ENCODE data around the gene ASAH2B. TPM values are rescaled to one million over a fixed set of nuclear protein-coding genes. Genes with fewer than 3 reads are reported as not detected.

The ASAH2B gene
- total and polyA plus RNA-seq, 2 of the 13 experiments (the other 11 are each of a cell fraction or from before 2014, with no cell fraction given): 4.2 to 4.6 TPM

DNA sequence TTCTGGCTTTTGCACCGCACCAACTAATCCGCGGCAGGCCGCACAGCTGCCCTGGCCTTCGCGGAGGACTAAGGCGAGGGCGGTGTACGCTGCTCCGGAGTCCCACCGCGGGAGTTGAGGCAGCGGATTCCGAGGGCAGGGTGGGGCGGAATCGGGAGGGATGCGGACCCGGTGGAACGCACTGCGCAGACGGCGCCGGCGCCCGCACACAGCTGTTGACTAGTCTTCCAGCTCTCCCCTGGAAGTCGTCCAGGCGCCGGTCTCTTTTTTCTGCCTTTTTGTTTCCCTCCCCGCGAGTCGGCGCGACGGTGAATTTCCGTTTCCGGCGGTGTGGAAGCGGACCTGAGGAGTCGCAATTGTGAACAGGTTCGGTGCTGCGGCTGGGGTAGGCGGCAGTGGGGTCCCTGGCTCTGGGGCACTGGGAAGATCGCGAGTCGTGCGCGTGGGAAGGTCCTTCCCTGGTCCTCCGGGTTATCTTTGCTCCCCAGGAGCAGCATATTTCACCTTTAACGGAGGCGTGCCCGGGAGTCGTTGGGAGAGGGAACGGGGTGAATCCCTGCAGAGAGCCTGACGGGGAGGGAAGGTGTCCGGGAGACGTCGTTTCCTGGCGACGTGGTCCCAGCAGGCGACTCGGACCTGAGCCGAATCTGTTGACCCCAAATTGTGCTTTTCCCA lies at the start of gene ASAH2B (continued):
- TF ChIP-seq, protein P1, sequence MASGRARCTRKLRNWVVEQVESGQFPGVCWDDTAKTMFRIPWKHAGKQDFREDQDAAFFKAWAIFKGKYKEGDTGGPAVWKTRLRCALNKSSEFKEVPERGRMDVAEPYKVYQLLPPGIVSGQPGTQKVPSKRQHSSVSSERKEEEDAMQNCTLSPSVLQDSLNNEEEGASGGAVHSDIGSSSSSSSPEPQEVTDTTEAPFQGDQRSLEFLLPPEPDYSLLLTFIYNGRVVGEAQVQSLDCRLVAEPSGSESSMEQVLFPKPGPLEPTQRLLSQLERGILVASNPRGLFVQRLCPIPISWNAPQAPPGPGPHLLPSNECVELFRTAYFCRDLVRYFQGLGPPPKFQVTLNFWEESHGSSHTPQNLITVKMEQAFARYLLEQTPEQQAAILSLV (CRISPR knock-in tag; IDR thresholded peaks at IDR 0.05; ENCODE audit: borderline replicate concordance): peak; percentile 53; the same call in 1 of the 2 replicates
- TF ChIP-seq ZNF777 (CRISPR knock-in tag; IDR thresholded peaks at IDR 0.05) (peak; percentile 81), ZNF768 (CRISPR knock-in tag; IDR thresholded peaks at IDR 0.05) (peak; percentile 58; the same call in 1 of the 2 replicates), ZNF253 (CRISPR knock-in tag; IDR thresholded peaks at IDR 0.05; ENCODE audit: borderline replicate concordance) (no peak; the same call in 1 of the 2 replicates), NFKBIZ (CRISPR knock-in tag; IDR thresholded peaks at IDR 0.05) (peak; percentile 21; the same call in 1 of the 2 replicates), ZNF552 (CRISPR knock-in tag; IDR thresholded peaks at IDR 0.05; ENCODE audit: borderline replicate concordance) (peak; percentile 91), MXD4 (CRISPR knock-in tag; IDR thresholded peaks at IDR 0.05) (peak; percentile 19; the same call in 1 of the 2 replicates), SMAD1 (CRISPR knock-in tag; IDR thresholded peaks at IDR 0.05; ENCODE audit: borderline replicate concordance, low read depth) (0 out of 2 replicates have a peak, but pooled peaks have one; percentile 14), ZNF839 (CRISPR knock-in tag; IDR thresholded peaks at IDR 0.05; ENCODE audit: borderline replicate concordance) (no peak), GPN1 (CRISPR knock-in tag; IDR thresholded peaks at IDR 0.05; ENCODE audit: borderline replicate concordance) (no peak), ZNF10 (CRISPR knock-in tag; IDR thresholded peaks at IDR 0.05; ENCODE audit: borderline replicate concordance, low read depth) (no peak), ZNF160 (CRISPR knock-in tag; IDR thresholded peaks at IDR 0.05) (peak; percentile 12; the same call in 1 of the 2 replicates), TBX2 (CRISPR knock-in tag; IDR thresholded peaks at IDR 0.05; ENCODE audit: borderline replicate concordance) (peak; percentile 59; the same call in 1 of the 2 replicates), CEBPG (CRISPR knock-in tag; IDR thresholded peaks at IDR 0.05) (no peak), REL (CRISPR knock-in tag; conservative IDR thresholded peaks at IDR 0.05) (peak; percentile 72; the same call in 1 of the 2 replicates), ATM (IDR thresholded peaks at IDR 0.05; ENCODE audit: borderline replicate concordance) (no peak), MBD4 (IDR thresholded peaks at IDR 0.05; ENCODE audit: borderline replicate concordance, low read length) (no peak), ZNF773 (CRISPR knock-in tag; IDR thresholded peaks at IDR 0.05; ENCODE audit: borderline replicate concordance) (0 out of 2 replicates have a peak, but pooled peaks have one; percentile 55), DDIT3 (CRISPR knock-in tag; IDR thresholded peaks at IDR 0.05) (no peak), ZNF326 (CRISPR knock-in tag; IDR thresholded peaks at IDR 0.05; ENCODE audit: borderline replicate concordance) (no peak), DR1 (CRISPR knock-in tag; IDR thresholded peaks at IDR 0.05) (no peak; the same call in none of the 2 replicates), RARA (CRISPR knock-in tag; IDR thresholded peaks at IDR 0.05) (no peak)
- TF ChIP-seq, protein P2, sequence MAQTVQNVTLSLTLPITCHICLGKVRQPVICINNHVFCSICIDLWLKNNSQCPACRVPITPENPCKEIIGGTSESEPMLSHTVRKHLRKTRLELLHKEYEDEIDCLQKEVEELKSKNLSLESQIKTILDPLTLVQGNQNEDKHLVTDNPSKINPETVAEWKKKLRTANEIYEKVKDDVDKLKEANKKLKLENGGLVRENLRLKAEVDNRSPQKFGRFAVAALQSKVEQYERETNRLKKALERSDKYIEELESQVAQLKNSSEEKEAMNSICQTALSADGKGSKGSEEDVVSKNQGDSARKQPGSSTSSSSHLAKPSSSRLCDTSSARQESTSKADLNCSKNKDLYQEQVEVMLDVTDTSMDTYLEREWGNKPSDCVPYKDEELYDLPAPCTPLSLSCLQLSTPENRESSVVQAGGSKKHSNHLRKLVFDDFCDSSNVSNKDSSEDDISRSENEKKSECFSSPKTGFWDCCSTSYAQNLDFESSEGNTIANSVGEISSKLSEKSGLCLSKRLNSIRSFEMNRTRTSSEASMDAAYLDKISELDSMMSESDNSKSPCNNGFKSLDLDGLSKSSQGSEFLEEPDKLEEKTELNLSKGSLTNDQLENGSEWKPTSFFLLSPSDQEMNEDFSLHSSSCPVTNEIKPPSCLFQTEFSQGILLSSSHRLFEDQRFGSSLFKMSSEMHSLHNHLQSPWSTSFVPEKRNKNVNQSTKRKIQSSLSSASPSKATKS (CRISPR knock-in tag; IDR thresholded peaks at IDR 0.05): no peak

Measured in HepG2 (cell line).